ENCODE data around the gene TMEM89. TPM values are rescaled to one million over a fixed set of nuclear protein-coding genes. Genes with fewer than 3 reads are reported as not detected.

The TMEM89 gene
- total RNA-seq, 1 donor from 2014 or later: not detected

GRCh38 chr3:48631516-48632448 is 10.2 kb upstream of the TMEM89 start:
- no peak for TF ChIP-seq CTCF (IDR thresholded peaks at IDR 0.05; ENCODE audit: partially characterized antibody, unreplicated experiment)
- Mint-ChIP-seq H3K27me3 (ENCODE audit: unreplicated experiment) (peaks cover 7% of the 10 kb centered on the region), H3K4me1 (ENCODE audit: low read depth, unreplicated experiment) (peaks cover 6% of the 10 kb centered on the region), H3K27ac (ENCODE audit: unreplicated experiment) (no peak overlapping the region), H3K9me3 (ENCODE audit: unreplicated experiment) (peaks cover 3% of the 10 kb centered on the region), H3K4me3 (ENCODE audit: unreplicated experiment) (no peak overlapping the region), H3K36me3 (ENCODE audit: unreplicated experiment) (no peaks in the 10 kb centered on the region)
- no peak for DNase-seq

GRCh38 chr3:48630833-48631232 is 9.3 kb upstream of the TMEM89 start:
- H3K4me3 Mint-ChIP-seq (ENCODE audit: unreplicated experiment): no peak overlapping the region
- TF ChIP-seq CTCF (IDR thresholded peaks at IDR 0.05; ENCODE audit: partially characterized antibody, unreplicated experiment): no peak
- peaks cover 7% of the 10 kb centered on the region for H3K27me3 Mint-ChIP-seq (ENCODE audit: unreplicated experiment)
- H3K36me3 Mint-ChIP-seq (ENCODE audit: unreplicated experiment): no peaks in the 10 kb centered on the region
- H3K4me1 Mint-ChIP-seq (ENCODE audit: low read depth, unreplicated experiment): no peaks in the 10 kb centered on the region
- H3K9me3 Mint-ChIP-seq (ENCODE audit: unreplicated experiment): peaks cover 3% of the 10 kb centered on the region
- no peak for DNase-seq
- H3K27ac Mint-ChIP-seq (ENCODE audit: unreplicated experiment): no peak overlapping the region

- TF ChIP-seq CTCF (IDR thresholded peaks at IDR 0.05; ENCODE audit: partially characterized antibody, unreplicated experiment): no peak
- Mint-ChIP-seq H3K9me3 (ENCODE audit: unreplicated experiment) (peaks cover 3% of the 10 kb centered on the region), H3K4me3 (ENCODE audit: unreplicated experiment) (no peak overlapping the region), H3K36me3 (ENCODE audit: unreplicated experiment) (no peaks in the 10 kb centered on the region), H3K4me1 (ENCODE audit: low read depth, unreplicated experiment) (no peaks in the 10 kb centered on the region), H3K27me3 (ENCODE audit: unreplicated experiment) (peaks cover 7% of the 10 kb centered on the region), H3K27ac (ENCODE audit: unreplicated experiment) (no peak overlapping the region)
- DNase-seq: no peak
Measured at GRCh38 chr3:48630407-48630806, 8.8 kb upstream of the TMEM89 start.

- Mint-ChIP-seq H3K27me3 (ENCODE audit: unreplicated experiment) (peaks cover 7% of the 10 kb centered on the region), H3K4me1 (ENCODE audit: low read depth, unreplicated experiment) (no peaks in the 10 kb centered on the region), H3K27ac (ENCODE audit: unreplicated experiment) (no peak overlapping the region), H3K36me3 (ENCODE audit: unreplicated experiment) (no peaks in the 10 kb centered on the region), H3K9me3 (ENCODE audit: unreplicated experiment) (peaks cover 3% of the 10 kb centered on the region), H3K4me3 (ENCODE audit: unreplicated experiment) (no peak overlapping the region)
- no peak for DNase-seq
- TF ChIP-seq CTCF (IDR thresholded peaks at IDR 0.05; ENCODE audit: partially characterized antibody, unreplicated experiment): no peak
Measured at GRCh38 chr3:48629894-48630293, 8.3 kb upstream of the TMEM89 start.
